ENCODE results near the gene ZFAND3.
"Not testable (repeated sequence)": the region's sequence is repeated elsewhere in the genome, so short reads cannot be mapped to it uniquely, and the experiment has no call there.

The ZFAND3 gene

DNA sequence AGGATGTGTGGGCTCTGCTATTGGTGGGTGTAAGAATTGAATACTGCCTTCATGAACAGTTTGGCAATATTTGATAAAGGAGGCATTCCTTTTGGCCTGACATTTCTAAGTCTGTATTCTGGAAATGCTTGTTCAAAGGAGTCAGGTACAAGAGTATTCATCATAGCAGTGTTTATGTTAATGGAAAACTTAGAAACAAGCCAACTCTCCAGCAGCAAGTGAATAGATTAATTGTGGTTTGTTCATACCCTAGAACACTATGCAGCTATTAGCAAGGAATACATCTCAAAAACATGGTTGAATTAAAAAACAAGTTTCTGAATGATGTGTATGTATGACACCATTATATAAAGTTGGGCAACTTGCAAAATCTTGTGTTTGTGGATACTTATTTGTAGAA lies 195.8 kb downstream of the ZFAND3 start:
- DNase-seq = no peak

DNA sequence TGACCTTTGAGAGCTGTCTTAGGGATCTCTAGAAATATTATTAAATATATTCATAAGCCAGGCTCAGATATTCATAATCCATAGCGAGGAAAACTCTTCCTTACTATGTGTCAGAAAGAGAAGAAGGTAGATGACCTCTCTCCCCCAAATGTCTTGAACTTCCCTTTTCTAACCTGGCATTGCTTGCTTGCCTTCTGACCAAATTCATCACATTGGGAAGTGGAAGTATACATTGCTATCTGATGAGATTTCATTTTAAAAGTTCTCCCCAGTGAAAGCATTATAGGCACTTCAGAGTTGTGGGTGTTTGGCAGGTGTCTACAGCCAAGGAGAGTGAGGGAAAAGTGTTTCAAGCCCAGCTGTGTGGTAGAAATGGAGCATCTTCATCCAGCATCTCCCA lies 197.3 kb downstream of the ZFAND3 start:
- no peak for DNase-seq

DNA sequence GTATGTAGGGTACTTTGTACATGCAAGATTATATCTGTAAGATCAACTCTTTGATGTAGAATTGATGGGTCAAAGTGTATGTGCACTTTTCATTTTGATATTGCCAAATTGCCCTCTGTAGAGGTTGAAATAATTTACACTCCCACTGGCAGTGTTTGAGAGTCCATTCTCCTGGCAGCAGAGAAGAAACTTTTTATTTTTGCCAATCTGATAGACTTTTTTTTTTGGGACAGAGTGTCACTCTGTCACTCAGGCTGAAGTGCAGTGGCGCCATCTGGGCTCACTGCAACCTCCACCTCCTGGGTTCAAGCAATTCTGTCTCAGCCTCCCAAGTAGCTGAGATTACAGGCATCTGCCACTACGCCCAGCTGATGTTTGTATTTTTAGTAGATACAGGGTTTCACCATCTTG lies 199.2 kb downstream of the ZFAND3 start:
- DNase-seq = peak; percentile 5

DNA sequence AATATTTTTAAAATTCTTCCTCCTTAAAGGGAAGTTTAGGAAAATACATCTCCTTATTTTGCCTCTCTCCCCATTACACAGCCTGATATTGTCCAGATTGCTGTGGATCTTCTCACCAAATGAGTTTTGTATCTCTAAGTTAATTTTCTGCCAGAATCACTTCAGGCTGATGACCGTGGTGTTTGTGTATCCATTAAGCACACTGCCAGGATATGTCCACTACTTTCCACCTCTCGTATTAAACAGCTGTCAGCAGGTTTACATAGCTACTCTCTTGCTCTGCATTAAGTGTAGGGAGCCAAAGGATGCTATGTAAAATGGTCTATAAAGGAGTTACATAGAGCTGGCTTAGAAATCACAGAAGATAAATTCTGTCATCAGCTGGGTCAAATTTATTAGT lies 201.1 kb downstream of the ZFAND3 start:
- peak; percentile 89 for DNase-seq

DNA sequence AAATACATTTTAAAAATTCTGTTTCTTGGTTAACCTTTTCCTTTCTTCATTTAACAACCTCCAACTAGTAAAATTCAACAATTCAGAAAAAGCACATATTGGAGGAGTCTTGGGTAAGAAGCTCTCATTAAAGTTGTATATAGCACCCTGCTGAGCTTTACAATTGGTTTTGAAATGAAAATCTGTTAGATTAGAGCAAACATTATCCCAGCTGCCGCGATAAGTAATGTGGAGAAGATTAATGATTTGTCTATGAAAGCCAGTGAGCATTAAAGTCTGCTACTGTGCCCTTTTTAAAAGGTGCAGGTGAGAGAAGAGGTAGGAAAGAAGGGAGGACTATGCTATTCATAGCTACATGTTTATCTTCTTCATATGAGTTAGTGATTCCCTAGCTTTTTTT lies 201.5 kb downstream of the ZFAND3 start:
- peak; percentile 89 for DNase-seq

DNA sequence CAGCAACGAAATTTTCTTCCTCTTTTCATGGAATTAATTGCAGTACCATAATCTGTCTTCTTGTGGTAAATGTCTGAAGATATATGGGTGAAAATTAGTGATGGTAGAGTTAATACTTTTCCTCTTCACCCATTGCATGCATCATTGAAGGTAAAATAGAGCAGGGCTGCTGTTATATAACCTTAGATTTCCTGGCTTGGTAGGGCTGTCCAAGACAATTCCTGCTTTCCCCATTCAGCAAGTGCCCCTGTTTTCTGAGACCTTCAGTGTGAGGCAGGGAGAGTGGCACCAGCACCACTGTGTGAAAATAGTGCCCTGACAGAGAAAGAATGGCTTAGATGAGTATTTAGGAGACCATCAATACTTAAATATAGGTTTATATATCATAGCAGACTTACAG lies 202.0 kb downstream of the ZFAND3 start:
- peak; percentile 63 for DNase-seq

DNA sequence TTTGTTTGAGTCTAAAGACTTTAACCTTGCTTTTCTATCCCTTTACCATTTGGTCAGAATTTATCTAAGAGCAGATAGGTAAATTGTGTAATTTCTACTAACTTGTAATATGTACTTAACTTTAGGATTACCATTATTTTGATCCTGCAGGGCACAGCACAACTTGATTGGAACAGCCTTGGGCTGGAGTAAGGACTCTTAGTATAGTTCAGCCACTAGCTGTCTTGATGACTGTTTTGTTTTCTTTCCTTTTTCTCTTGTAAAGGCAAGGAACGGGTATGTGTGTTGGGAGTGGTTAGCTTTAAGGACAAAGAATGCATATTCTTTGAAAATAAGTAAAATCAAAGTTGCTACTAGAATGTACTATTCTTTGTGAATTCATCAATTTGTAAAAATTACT lies 203.2 kb downstream of the ZFAND3 start:
- DNase-seq = no peak

DNA sequence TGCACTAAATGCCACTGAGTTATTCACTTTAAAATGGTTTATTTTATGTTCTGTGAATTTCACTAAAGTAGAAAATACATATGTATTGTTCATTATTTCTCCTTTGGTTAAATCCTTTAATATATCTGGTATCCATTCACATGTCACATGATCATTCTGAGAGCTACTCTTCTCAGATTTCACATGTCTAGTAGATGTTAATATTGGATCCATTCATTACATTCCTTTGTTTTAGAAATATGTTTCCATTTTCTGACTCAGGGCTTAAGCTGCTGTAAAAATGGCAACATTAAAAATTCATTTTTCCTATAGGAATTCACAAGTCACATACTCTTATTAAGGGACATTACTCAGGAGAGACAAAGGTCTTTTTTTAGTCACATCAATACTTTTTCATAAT lies 205.4 kb downstream of the ZFAND3 start:
- no peak for DNase-seq

DNA sequence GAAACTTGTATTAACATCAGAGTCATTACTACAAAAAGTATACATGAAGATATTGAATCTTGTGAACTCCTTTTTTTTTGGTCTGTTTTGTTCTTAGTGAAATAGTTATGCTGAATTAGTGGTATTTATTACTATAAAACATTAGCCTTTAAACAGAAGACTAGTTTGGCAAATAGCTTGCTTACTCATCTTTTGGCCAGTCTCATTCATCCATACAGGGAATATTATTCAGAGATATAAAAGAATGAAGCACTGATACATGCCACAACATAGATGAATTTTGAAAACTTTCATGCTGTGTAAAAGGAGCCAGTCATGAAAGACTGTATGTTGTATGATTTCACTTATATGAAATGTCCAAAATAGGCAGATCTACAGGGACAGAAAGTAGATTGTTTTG lies 205.9 kb downstream of the ZFAND3 start:
- DNase-seq = no peak

DNA sequence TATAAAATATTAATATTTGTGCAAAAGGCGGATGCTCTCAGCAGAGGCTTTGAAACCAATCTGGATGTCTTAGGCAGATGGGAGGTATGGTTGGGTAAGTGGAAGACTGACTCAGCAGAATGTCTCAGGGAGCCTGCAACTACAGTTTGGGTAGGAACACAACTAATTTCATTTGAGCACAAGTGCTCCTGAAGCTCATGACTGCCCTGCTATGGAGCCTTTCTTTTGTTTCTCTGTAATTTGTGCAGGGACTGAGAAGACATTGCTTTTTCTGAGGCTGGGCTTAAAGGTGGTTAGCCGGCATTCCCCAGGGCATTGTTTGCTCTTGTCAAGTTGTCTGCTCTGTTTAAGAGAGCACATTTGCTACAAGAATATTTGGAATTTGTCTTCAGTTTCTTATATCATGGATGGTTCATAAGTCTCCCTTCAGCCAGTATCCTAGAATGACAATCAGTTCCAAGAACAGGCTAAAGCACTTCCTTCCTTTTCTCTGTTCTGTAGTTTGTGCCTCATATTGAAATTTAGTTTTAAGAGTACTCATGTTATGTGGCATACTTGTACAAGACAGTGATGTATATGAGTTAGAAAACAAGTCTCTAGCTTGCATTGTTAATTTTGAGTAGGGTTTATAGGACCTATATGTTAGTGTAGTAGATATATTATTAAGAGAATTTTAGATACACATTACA lies 208.3 kb downstream of the ZFAND3 start:
- no peak for DNase-seq

DNA sequence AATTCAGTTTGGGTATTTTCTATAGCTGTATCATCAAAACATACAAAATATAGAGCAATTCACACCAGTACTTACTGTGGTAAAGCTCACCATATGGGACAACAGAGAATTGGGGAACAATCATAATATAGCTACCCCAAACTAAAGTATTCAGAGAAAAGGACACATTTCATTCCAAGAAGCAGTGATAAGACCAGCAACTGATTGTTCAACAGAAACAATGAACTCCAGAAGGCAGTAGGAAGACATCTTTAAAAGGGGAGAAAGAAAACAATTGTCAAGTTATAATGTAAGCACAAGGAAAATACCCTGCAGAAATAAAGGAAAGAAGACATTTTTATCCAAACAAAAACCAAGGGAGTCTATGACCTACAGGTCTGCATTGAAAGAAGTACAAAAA lies 210.9 kb downstream of the ZFAND3 start:
- no peak for DNase-seq

DNA sequence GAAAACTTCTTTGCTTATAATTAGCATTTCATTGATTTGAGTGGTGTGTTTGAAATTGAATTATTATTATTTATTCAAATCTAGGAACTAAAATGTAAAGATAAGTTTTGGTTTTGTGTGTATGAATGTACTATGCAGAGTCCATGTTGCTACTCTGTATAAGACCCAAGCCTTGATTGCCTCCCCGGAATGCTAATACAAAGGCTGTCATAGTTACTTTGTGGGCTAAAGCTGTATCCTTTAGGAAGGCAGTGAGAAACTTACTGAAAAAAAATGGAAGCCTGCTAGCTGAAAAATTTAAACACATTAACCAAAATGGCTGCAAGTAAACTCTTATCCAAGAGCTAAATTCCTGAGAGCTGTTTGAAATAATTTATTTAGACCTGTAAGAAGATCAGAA lies 213.3 kb downstream of the ZFAND3 start:
- DNase-seq = no peak

DNA sequence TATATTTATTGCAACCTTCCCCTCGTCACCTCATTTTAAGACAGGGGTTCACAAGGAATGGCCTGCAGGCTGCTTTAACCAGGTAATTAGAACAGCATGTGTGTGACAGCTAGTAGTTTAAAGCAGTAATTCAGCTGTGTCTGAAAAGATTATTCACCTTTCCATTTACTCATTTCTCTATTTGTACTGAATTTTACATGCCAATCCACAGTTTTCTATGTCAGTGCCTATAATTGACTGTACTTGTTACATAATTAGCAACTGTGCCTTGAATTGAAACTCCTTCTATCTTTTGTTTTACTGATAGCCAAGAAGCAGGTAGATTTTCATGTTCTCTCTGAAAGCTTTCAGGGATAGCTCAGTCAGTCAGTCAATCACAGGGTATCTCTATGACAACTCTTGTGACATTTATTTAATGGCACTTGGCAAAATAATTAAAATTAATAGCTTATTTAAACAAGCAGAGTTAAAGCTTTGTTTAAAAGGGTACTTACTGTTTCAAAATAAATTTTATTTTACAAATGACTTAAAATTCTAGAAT lies 214.0 kb downstream of the ZFAND3 start:
- no peak for DNase-seq

DNA sequence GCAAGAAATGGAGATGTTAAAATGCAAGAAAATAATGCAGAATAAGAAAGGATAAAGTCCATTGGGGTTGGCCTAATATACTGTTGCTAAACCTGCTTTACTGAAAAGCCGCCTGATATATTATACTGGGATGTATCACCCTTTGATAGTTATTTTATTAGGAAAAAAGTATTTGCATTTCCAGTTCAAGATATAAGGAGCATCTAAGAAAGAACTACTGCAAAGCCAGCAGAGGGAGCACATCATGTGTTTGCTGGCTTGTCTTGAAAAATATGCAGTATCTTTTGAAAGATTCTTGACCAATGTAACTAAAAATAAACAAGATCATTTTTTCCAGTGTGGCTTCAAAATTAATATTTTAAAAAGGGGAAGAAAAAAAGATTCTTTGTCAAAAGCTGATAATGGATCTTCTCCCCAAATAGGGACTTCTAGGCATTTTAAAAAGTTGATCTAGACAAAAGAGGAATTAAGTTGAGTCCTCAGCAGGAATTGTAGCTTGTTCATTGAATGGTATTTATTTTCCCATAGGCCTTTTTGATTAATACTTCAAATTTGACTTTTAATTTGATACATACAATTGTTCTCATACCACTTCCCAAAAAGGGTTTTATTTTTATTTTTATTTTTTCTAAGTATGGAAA lies 214.9 kb downstream of the ZFAND3 start:
- peak; percentile 9 for DNase-seq

DNA sequence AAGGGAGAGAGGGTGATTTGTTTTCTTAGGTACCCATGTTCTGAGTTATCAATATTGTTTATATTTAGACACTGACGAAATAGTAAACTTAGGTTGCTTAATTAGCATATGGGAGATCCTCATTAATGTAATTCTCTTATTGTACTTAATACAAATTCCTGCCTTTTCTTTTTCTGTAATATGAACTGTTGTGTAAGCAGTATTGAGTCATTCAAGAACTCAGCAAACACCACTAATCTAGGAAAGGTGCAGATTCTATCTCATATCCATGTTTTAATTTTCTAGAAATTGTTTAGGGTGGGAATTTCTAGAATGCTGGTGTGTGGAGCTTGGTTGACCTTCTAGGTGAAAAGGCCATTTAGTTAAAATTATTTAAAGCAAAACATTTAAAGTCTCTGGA lies 216.0 kb downstream of the ZFAND3 start:
- DNase-seq = no peak

DNA sequence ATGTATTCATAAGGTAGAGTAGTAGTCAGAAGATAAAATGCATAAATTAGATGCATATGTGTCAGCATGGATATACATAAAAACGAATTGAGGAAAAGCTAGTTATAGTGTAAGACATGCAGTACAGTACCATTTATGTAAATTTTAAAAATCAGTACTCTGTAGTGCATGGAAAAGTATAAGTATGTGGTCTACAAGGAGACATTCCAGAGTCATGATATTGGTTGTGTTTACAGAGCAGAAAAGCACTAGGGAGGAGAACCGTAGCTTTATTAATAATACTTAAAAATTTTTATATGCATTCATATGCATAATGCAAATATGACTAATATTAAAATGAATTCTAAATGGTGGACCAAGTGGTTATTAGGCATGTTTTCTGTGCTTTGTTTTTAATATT lies 220.0 kb downstream of the ZFAND3 start:
- no peak for DNase-seq

DNA sequence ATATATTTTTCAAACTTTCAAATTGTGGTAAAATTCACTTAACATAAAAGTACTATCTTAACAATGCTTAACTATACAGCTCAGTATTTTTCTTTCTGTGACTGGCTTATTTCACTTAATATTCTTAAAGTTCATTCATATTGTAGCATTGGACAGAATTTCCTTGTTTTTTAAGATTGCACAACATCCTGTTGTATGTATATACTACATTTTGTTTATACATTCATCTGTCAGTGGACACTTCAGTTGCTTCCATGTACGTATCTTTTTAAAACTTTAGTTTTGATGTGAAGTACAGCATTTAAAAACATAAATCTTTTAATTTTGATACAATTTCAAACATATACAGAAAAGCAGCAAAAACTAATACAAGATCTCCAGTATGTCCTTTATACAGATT lies 220.7 kb downstream of the ZFAND3 start:
- no peak for DNase-seq

DNA sequence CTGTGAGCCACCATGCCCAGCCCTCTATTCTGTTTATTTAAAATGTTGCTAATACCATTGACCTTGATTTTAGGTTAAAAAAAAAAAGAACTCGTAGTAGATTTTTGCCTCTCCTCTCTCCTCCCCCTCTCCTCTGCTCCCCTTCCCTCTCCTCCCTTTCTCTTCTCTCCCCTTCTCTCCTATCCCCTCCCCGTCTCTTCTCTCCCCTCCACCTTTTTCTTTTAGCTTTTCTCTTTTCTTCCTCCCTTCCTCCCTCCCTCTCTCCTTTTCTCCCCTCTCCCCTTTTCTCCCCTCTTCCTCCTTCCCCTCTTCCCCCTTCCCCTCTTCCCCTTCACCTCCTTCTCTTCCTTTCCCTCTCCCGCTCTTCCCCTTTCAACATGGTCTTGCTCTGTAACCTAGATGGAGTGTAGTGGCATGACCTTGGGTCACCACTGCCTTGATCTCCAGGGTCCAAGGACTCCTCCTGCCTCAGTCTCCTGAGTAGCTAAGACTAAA lies 223.8 kb downstream of the ZFAND3 start:
- DNase-seq = no peak

DNA sequence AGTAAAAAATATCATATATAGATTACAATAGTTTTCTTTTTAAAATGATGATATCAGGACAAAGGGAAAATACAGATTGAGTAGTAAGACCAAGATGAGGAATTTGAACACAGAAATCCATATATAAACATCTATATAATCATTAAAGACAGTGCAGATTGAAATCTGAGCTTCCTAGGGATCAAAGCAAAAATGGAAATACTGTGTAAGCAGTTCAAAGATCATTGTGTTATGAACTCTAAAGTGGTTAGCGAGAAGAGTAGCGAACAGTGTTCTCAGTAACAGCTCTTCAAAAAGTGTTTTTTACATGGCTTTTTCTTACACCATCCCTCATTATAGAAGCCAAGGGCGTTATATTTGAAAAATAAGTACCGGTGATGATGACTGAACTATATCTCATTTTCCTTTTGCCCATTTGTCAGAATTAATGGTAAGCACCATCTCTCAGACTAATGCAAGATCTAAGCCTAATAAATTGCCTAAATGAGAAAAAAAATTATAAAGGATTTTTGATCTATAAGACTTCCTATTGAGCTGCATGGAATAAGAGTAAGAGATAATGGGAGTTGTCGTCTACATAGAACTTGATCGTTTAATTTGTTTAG lies 226.3 kb downstream of the ZFAND3 start:
- no peak for DNase-seq

DNA sequence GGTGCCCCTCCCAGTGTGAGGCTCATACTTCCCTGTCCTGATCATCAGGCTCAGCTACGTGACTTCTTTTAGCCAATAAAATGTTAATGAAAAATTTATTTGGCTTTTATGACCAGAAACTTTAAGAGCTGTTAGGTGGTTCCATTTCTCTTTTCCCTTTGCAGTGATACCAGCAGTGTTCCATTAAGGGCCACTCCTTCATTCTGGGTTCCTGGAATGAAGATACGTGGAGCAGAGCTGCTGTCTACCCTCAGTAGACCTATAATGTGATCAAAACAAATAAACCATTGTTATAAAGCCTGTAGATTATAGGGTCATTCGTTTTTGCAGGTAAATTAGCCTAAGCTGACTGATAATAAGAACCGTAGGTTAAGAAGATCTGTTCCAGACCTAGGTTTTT lies 228.0 kb downstream of the ZFAND3 start:
- no peak for DNase-seq

DNA sequence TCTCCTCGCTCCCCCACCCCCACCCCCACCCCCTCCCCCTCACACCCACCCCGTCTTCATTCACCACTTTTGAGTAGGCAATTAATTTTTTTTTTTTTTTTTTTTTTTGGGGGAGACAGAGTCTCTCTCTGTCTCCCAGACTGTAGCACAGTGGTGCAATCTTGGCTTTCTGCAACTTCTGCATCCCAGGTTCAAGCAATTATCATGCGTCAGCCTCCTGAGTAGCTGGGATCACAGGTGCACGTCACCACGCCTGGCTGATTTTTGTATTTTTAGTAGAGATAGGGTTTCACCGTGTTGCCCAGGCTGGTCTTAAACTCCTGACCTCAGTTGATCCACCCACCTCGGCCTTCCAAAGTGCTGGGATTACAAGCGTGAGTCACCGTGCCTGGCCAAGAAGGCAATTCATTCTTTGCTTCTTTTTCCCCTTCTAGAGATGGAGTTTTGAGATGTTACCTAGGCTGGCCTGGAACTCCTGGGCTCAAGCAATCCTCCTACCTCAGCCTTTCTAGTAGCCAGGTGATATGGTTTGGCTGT lies 230.4 kb downstream of the ZFAND3 start:
- not testable (repeated sequence) for DNase-seq

DNA sequence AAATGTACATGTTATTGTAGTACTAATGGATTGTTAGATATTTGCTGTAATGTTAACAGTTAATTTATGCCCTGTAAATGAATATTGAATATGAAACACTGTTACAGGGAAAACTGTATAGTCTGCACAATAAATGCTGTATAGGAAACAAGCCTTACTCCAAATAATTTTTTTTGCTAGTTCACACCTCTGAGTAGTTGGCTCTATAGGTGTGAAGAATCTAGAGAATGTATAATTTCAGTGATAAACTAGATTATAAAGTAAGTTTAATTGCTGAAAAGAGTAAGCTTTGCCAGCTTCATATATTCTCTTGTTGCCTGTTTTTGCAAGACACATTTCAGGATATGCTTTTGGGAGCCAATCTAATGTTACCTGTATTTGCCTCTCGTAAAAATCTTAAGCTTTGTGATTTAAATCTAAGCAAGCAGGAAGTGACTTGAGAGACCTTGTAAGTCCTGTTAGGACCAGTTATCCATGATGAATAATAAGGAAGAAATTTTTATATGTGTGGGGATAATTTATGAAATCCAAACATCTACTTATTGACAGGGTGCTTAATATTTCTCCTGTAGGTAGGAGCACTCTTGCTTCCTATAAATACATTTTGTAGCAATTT lies 232.4 kb downstream of the ZFAND3 start:
- DNase-seq = no peak

DNA sequence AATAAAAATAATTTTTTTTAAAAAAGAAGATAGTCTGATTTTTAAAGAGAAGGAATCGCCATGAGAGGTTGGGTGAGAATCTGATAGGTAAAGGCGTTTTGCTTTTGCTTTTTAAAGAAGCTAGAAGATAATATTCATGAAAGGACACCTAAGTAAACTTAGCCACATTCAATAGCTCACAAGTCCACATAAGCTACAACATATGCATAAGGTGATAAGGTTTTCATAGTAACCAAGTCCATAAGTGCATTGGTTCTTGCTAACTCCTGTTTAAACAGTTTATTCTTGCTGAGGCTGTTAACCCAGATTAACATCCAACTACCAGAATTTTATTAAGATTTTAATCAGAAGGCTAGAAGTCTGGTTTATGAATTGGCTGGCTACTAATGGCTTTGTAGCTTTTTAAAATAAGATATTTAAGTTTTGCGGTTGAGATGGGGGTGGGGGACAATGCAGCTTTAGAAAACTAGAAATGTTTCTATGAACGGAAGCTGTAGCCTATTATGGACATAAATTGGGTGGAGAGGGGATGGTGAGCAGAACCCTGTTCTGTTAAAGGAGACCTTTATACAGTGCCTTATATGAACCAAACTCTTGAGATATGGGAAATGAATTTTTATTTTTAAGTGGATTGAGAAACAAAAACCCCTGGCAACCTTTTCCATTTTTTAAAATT lies 235.1 kb downstream of the ZFAND3 start:
- DNase-seq = no peak

Measured in NCI-H1092 treated with DMSO at 0.1 percent for 48 hours (cell line).